Activated T-cell treated with anti-CD3 and anti-CD28 coated beads, Interleukin-2, amount 50 U/mL, for 72 hours (primary cell): ENCODE data around the gene KLF7. TPM values are rescaled to one million over a fixed set of nuclear protein-coding genes. Genes with fewer than 3 reads are reported as not detected.

Experiments used
- ATAC-seq, 2 donors: fragments of 150-1000 bp; cut with Tn5 transposase; replicated peaks in 1 of 2; 2 replicates each; pipeline ENCODE4 v1.10.0; 2021; ENCODE audit warnings: moderate library complexity in 2 of 2, mild to moderate bottlenecking in 1 of 2
- DNase-seq, 2 donors: peaks; one replicate each; pipeline ENCODE4 v3.0.0; 2021 to 2022; ENCODE audit warnings: mixed read lengths in 1 of 2
- H3K27ac Mint-ChIP-seq: one replicate; pipeline ENCODE4 v1.8.0; 2022; ENCODE audit warnings: mild to moderate bottlenecking, moderate library complexity, mixed read lengths
- H3K27me3 Mint-ChIP-seq: one replicate; pipeline ENCODE4 v1.8.0; 2022; ENCODE audit warnings: low read depth, mixed read lengths
- H3K36me3 Mint-ChIP-seq, 2 donors: one replicate each; pipeline ENCODE4 v1.8.0; 2022; ENCODE audit warnings: mixed read lengths in 2 of 2, mild to moderate bottlenecking in 1 of 2; ENCODE audit not compliant: insufficient read depth in 2 of 2
- H3K4me1 Mint-ChIP-seq: one replicate; pipeline ENCODE4 v1.8.0; 2022; ENCODE audit warnings: low read depth, mixed read lengths
- H3K4me3 Mint-ChIP-seq, 2 donors: one replicate each; pipeline ENCODE4 v1.8.0; 2022; ENCODE audit warnings: mild to moderate bottlenecking in 2 of 2, mixed read lengths in 2 of 2, moderate library complexity in 2 of 2
- H3K9me3 Mint-ChIP-seq, 2 donors: one replicate each; pipeline ENCODE4 v1.8.0; 2022; ENCODE audit warnings: mixed read lengths in 2 of 2
- total RNA-seq, 2 donors: library from RNA; stranded (reverse); gene quantifications; one replicate each; pipeline ENCODE4 v1.2.3, GENCODE V29; 2022

Gene KLF7
- total RNA-seq, 2 donors from 2014 or later = 31.2 to 43.4 TPM

GRCh38 chr2:207137596-207138337 is 28.0 kb downstream of the KLF7 start:
- no peaks in the 10 kb centered on the region for H3K9me3 Mint-ChIP-seq
- H3K4me3 Mint-ChIP-seq = no peak overlapping the region
- H3K36me3 Mint-ChIP-seq = peaks cover 0 to 4% of the 10 kb centered on the region in 2 donors
- ATAC-seq (no peak), DNase-seq (no peak)
- no peaks in the 10 kb centered on the region for H3K27me3 Mint-ChIP-seq
- no peak overlapping the region for H3K27ac Mint-ChIP-seq
- peaks cover 66% of the 10 kb centered on the region for H3K4me1 Mint-ChIP-seq

DNA sequence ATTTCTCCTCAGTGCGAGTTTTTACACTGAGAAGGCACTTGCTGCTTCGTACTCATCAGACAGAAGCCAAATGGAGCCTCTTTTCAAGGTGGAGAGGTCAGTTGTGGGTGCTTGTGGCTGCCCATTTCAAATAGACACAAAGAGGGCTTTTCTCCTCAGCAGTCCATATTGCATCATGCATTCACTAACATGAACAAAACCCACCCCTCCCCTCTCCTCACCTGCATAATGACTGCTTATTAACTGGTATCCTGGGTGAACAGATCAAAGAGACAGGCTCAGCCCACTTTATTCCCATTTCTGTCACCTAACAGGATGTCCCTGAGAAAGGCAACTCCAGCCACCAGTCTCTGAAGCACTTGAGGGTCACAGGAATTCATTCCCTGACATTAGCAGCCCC is 28.9 kb downstream of the KLF7 start:
- Mint-ChIP-seq H3K9me3 (no peaks in the 10 kb centered on the region), H3K27ac (no peak overlapping the region), H3K36me3 (peaks cover 0 to 4% of the 10 kb centered on the region in 2 donors), H3K4me3 (no peak overlapping the region), H3K27me3 (no peaks in the 10 kb centered on the region), H3K4me1 (peaks cover 64% of the 10 kb centered on the region)
- DNase-seq (no peak), ATAC-seq (no peak)

DNA sequence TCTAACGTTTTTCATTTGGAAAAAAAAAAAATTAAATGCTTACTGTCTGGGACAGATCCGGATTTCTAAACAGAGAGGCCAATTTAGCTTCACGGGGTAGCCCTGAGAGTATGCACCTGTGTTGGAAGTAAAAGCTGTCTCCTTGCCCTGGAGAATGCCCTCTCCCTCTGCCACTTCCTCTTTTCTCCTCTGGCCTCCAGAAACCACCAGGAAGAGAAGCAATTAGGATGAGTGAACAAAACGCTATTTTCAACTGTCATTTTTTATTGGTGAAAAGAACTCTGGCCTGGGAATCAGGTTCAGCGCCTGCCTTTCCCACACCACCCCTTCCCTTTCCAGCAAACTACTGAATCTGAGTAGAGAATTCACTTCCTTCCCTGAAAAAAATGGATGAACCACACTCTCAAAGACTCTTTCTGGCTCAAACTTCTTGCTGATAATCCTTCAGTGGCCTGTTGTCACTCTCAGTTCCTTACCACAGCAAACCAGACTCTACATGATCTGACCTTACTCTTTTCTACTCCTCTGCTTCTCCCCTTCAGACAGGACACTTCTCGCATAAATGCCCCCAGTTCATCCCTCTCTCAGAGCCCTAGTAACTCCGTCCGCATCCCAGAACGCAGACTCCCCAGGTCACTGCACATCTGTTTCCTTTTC is 29.8 kb downstream of the KLF7 start:
- peaks cover 3 to 4% of the 10 kb centered on the region in 2 donors for H3K36me3 Mint-ChIP-seq
- no peaks in the 10 kb centered on the region for H3K9me3 Mint-ChIP-seq
- H3K27ac Mint-ChIP-seq = no peak overlapping the region
- ATAC-seq (no peak), DNase-seq (no peak)
- H3K4me1 Mint-ChIP-seq = peaks cover 64% of the 10 kb centered on the region
- peak overlapping the region; percentile 25 to 46 for H3K4me3 Mint-ChIP-seq
- H3K27me3 Mint-ChIP-seq = no peaks in the 10 kb centered on the region

GRCh38 chr2:207135340-207135739 is 30.4 kb downstream of the KLF7 start:
- ATAC-seq (peak; percentile 25 to 38), DNase-seq (no peak)
- no peak overlapping the region for H3K27ac Mint-ChIP-seq
- no peaks in the 10 kb centered on the region for H3K9me3 Mint-ChIP-seq
- peaks cover 68% of the 10 kb centered on the region for H3K4me1 Mint-ChIP-seq
- H3K4me3 Mint-ChIP-seq = peak overlapping the region; percentile 17 to 46
- peaks cover 4 to 5% of the 10 kb centered on the region in 2 donors for H3K36me3 Mint-ChIP-seq
- H3K27me3 Mint-ChIP-seq = no peaks in the 10 kb centered on the region

GRCh38 chr2:207133820-207134519 is 31.8 kb downstream of the KLF7 start:
- H3K27ac Mint-ChIP-seq = no peak overlapping the region
- H3K4me1 Mint-ChIP-seq = peaks cover 79% of the 10 kb centered on the region
- peaks cover 4 to 5% of the 10 kb centered on the region in 2 donors for H3K36me3 Mint-ChIP-seq
- H3K4me3 Mint-ChIP-seq = no peak overlapping the region
- H3K27me3 Mint-ChIP-seq = no peaks in the 10 kb centered on the region
- ATAC-seq (no peak), DNase-seq (no peak)
- no peaks in the 10 kb centered on the region for H3K9me3 Mint-ChIP-seq

DNA sequence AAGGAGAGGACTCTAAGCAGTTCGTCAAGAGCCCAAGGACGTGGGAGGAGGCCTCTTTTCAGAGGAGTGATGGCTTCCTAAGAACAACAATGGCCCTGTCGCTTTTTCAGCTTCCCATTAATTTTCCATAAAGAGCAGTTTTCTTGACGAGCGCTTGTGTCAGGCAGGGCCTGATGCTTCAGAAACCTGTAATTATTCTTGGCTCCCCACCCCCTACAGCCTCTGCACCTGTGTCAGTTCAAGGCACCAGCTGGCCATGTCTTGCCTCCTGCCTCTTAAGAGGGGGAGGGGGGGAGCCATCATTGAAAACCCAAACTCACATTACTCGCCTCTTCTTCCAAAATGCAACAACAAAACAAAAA is 32.3 kb downstream of the KLF7 start:
- peaks cover 4 to 7% of the 10 kb centered on the region in 2 donors for H3K36me3 Mint-ChIP-seq
- H3K4me1 Mint-ChIP-seq = peaks cover 79% of the 10 kb centered on the region
- no peak for ATAC-seq
- no peak overlapping the region for H3K27ac Mint-ChIP-seq
- no peaks in the 10 kb centered on the region for H3K27me3 Mint-ChIP-seq
- H3K9me3 Mint-ChIP-seq = no peaks in the 10 kb centered on the region
- no peak for DNase-seq
- no peak overlapping the region for H3K4me3 Mint-ChIP-seq

DNA sequence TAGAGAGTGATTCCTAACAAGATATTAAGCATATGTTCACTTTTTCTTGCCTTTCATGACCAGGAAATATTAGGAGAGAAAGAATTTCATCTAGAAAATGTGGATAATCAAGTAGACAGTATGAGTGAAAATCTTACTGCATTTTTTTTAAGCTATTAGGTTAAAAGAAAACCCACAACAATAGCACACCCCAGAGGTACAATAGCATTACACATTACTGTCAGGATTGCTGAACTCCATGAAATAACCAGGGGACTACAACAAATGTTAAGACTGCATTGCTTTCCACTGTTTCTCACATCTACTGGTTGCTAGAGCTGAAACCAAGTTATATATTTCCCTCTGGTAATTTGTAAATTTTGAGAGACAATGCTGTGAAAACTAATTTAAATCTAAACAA is 33.7 kb downstream of the KLF7 start:
- Mint-ChIP-seq H3K27ac (peak overlapping the region; percentile 63), H3K4me3 (no peak overlapping the region), H3K27me3 (no peaks in the 10 kb centered on the region), H3K36me3 (peaks cover 4 to 7% of the 10 kb centered on the region in 2 donors), H3K9me3 (no peaks in the 10 kb centered on the region), H3K4me1 (peaks cover 71% of the 10 kb centered on the region)
- no peak for DNase-seq
- no peak for ATAC-seq

- Mint-ChIP-seq H3K27me3 (no peaks in the 10 kb centered on the region), H3K9me3 (no peaks in the 10 kb centered on the region), H3K4me1 (peaks cover 75% of the 10 kb centered on the region)
Measured at GRCh38 chr2:207131594-207131993, 34.2 kb downstream of the KLF7 start.

DNA sequence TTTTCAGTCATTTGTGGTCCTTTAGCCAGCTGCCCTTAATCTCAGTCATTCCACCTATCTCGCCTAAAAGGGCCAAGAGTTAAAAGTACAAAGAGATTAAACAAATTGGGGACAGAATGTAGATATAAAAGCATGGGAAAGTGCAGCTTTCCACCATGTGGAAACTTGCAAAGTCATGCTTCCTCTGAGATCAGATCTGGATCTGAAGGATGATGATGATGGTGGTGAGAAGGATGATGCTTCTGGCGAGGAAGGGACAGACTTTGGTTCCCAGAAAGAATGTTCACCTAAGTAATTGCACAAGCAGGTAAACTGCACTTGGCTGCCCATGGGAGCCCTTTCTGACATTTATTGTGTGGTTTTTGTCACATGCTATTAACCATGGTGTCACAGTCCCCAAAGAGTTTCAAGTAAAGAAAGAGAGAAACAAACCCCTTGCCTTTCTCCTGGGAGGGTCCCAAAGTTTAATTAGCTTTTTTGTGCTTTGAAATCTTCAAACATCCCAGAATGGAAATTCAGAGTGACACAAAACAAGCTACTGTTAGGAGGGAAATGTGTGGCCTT is 34.7 kb downstream of the KLF7 start:
- DNase-seq = no peak
- H3K27ac Mint-ChIP-seq = peak overlapping the region; percentile 63
- H3K27me3 Mint-ChIP-seq = no peaks in the 10 kb centered on the region
- peaks cover 75% of the 10 kb centered on the region for H3K4me1 Mint-ChIP-seq
- H3K4me3 Mint-ChIP-seq = peak overlapping the region in 1 of 2 donors; percentile 39
- peaks cover 2 to 7% of the 10 kb centered on the region in 2 donors for H3K36me3 Mint-ChIP-seq
- ATAC-seq = no peak
- no peaks in the 10 kb centered on the region for H3K9me3 Mint-ChIP-seq

More at GRCh38 chr2:207131594-207131993, 34.2 kb downstream of the KLF7 start:
- H3K4me3 Mint-ChIP-seq = peak overlapping the region in 1 of 2 donors; percentile 39
- ATAC-seq (peak in 1 of 2 donors; percentile 25), DNase-seq (no peak)
- H3K27ac Mint-ChIP-seq = peak overlapping the region; percentile 63
- peaks cover 4 to 7% of the 10 kb centered on the region in 2 donors for H3K36me3 Mint-ChIP-seq

- Mint-ChIP-seq H3K9me3 (no peaks in the 10 kb centered on the region), H3K36me3 (peaks cover 2 to 7% of the 10 kb centered on the region in 2 donors), H3K4me3 (no peak overlapping the region), H3K27ac (no peak overlapping the region), H3K4me1 (peaks cover 77% of the 10 kb centered on the region), H3K27me3 (no peaks in the 10 kb centered on the region)
- no peak for DNase-seq
- ATAC-seq = no peak
Measured at GRCh38 chr2:207129821-207130220, 35.9 kb downstream of the KLF7 start.

- peaks cover 77% of the 10 kb centered on the region for H3K4me1 Mint-ChIP-seq
Measured at GRCh38 chr2:207128867-207129266, 36.9 kb downstream of the KLF7 start.

GRCh38 chr2:207126724-207127308 is 38.9 kb downstream of the KLF7 start:
- Mint-ChIP-seq H3K4me3 (no peak overlapping the region), H3K4me1 (peaks cover 80% of the 10 kb centered on the region), H3K36me3 (peaks cover 3 to 11% of the 10 kb centered on the region in 2 donors), H3K27me3 (no peaks in the 10 kb centered on the region), H3K27ac (no peak overlapping the region), H3K9me3 (no peaks in the 10 kb centered on the region)
- DNase-seq (no peak), ATAC-seq (no peak)

More at GRCh38 chr2:207128867-207129266, 36.9 kb downstream of the KLF7 start:
- no peak overlapping the region for H3K27ac Mint-ChIP-seq
- ATAC-seq (no peak), DNase-seq (no peak)
- H3K9me3 Mint-ChIP-seq = no peaks in the 10 kb centered on the region
- no peak overlapping the region for H3K4me3 Mint-ChIP-seq
- peaks cover 2 to 9% of the 10 kb centered on the region in 2 donors for H3K36me3 Mint-ChIP-seq
- H3K27me3 Mint-ChIP-seq = no peaks in the 10 kb centered on the region
